AG10803 (cell line): ENCODE results near the gene PPARA.
A peak's percentile ranks its signal among the peaks of the same experiment; 100 is the strongest.

Experiments used
- DNase-seq: peaks from one replicate; pipeline ENCODE4 v3.0.0; 2010; ENCODE audit warnings: low read depth
- H3K4me3 ChIP-seq: 2 replicates; pipeline ENCODE4 v1.5.1; 2011; ENCODE audit warnings: mild to moderate bottlenecking, low read length, control low read depth
- CTCF ChIP-seq: conservative IDR thresholded peaks from 2 replicates; pipeline ENCODE4 v1.5.1; 2011; ENCODE audit warnings: mild to moderate bottlenecking, low read length, control low read depth, inconsistent platforms

The PPARA gene

GRCh38 chr22:46150034-46150654 lies at the start of gene PPARA:
PPARA (plus strand) TSS chr22:46150526; CDS start chr22:46198384, 47,858 bp downstream.
- peak within 1 kb of the TSS; percentile 85 for H3K4me3 ChIP-seq
- DNase-seq = peak; percentile 82
- TF ChIP-seq CTCF = no peak

GRCh38 chr22:46102159-46102558 lies 48.2 kb upstream of the PPARA start:
- no peak for DNase-seq
- TF ChIP-seq CTCF = no peak
- H3K4me3 ChIP-seq = no peak overlapping the region

GRCh38 chr22:46102752-46103151 lies 47.6 kb upstream of the PPARA start:
- H3K4me3 ChIP-seq = no peak overlapping the region
- DNase-seq = no peak
- TF ChIP-seq CTCF = no peak

GRCh38 chr22:46103181-46103580 lies 47.1 kb upstream of the PPARA start:
- DNase-seq = no peak
- no peak for TF ChIP-seq CTCF
- no peak overlapping the region for H3K4me3 ChIP-seq

- no peak overlapping the region for H3K4me3 ChIP-seq
- no peak for TF ChIP-seq CTCF
- no peak for DNase-seq
Observed at GRCh38 chr22:46103664-46104063, 46.7 kb upstream of the PPARA start.

- DNase-seq = no peak
- TF ChIP-seq CTCF = no peak
- H3K4me3 ChIP-seq = no peak overlapping the region
Observed at GRCh38 chr22:46104170-46104880, 46.0 kb upstream of the PPARA start.

- DNase-seq = no peak
- H3K4me3 ChIP-seq = no peak overlapping the region
- TF ChIP-seq CTCF = peak; percentile 16; the same call in 1 of the 2 replicates
Observed at GRCh38 chr22:46104881-46105493, 45.3 kb upstream of the PPARA start.
